Naive thymus-derived CD4-positive, alpha-beta T cell (primary cell): Measurements from ENCODE around the gene SUSD6. TPM values are rescaled to one million over a fixed set of nuclear protein-coding genes. Genes with fewer than 3 reads are reported as not detected.

Source experiments
- ATAC-seq: fragments of 150-1000 bp; cut with Tn5 transposase; 2 replicates; pipeline ENCODE4 v1.10.0; 2021; ENCODE audit warnings: mild to moderate bottlenecking, moderate library complexity
- CTCF ChIA-PET: fragments of 350-600 bp; sonication (Branson Sonifier 250); formaldehyde crosslinking; loops from one replicate; lab custom pipeline; 2021; ENCODE audit warnings: antibody characterized with exemption; lab: Charles Lee
- POLR2A ChIA-PET: fragments of 350-600 bp; sonication (Branson Sonifier 250); formaldehyde crosslinking; loops from one replicate; lab custom pipeline; 2021; ENCODE audit warnings: antibody characterized with exemption, inconsistent platforms; lab: Charles Lee
- DNase-seq, 9 donors: peaks; one replicate each; pipeline versions ENCODE4 v3.0.0 to v3.0.0-alpha.2; 2020 to 2022; ENCODE audit warnings: mixed read lengths in 1 of 9
- H3K27ac ChIP-seq: one replicate; pipeline ENCODE4 v1.7.0; 2013; ENCODE audit warnings: mild to moderate bottlenecking, low read depth, low read length, moderate library complexity
- H3K27me3 ChIP-seq, 2 donors: one replicate each; pipeline ENCODE4 v1.7.0; 2013; ENCODE audit warnings: low read length in 2 of 2, mild to moderate bottlenecking in 2 of 2, moderate library complexity in 2 of 2; ENCODE audit not compliant: control insufficient read depth in 2 of 2, insufficient read depth in 2 of 2
- H3K36me3 ChIP-seq, 3 experiments: 1 replicate in 2 of 3; 2 replicates in 1 of 3; pipeline ENCODE4 v1.7.0; 2013; ENCODE audit warnings: low read length in 3 of 3, mild to moderate bottlenecking in 3 of 3, moderate library complexity in 1 of 3; ENCODE audit not compliant: insufficient read depth in 3 of 3, control insufficient read depth in 2 of 3
- H3K4me1 ChIP-seq, 2 donors: one replicate each; pipeline ENCODE4 v1.7.0; 2013; ENCODE audit warnings: low read length in 2 of 2, mild to moderate bottlenecking in 2 of 2, moderate library complexity in 1 of 2; ENCODE audit not compliant: control insufficient read depth in 2 of 2, insufficient read depth in 2 of 2
- H3K4me3 ChIP-seq: 2 replicates; pipeline ENCODE4 v1.7.0; 2013; ENCODE audit warnings: mild to moderate bottlenecking, low read length
- H3K9me3 ChIP-seq, 3 experiments: 1 replicate in 2 of 3; 2 replicates in 1 of 3; pipeline ENCODE4 v1.7.0; 2013; ENCODE audit warnings: low read length in 3 of 3; ENCODE audit not compliant: control insufficient read depth in 2 of 3
- H3K27ac Mint-ChIP-seq, 9 donors: one replicate each; pipeline ENCODE4 v1.8.0; 2020 to 2022; ENCODE audit warnings: mixed read lengths in 9 of 9, mild to moderate bottlenecking in 8 of 9, moderate library complexity in 5 of 9, inconsistent platforms in 2 of 9
- H3K27me3 Mint-ChIP-seq, 5 donors: one replicate each; pipeline ENCODE4 v1.8.0; 2021 to 2022; ENCODE audit warnings: mixed read lengths in 5 of 5, mild to moderate bottlenecking in 1 of 5
- H3K36me3 Mint-ChIP-seq, 5 donors: one replicate each; pipeline ENCODE4 v1.8.0; 2020 to 2022; ENCODE audit warnings: mixed read lengths in 5 of 5, mild to moderate bottlenecking in 3 of 5, inconsistent platforms in 1 of 5
- H3K4me1 Mint-ChIP-seq, 7 donors: one replicate each; pipeline ENCODE4 v1.8.0; 2020 to 2022; ENCODE audit warnings: mixed read lengths in 7 of 7, mild to moderate bottlenecking in 3 of 7, inconsistent platforms in 1 of 7
- H3K4me3 Mint-ChIP-seq, 10 donors: one replicate each; pipeline ENCODE4 v1.8.0; 2020 to 2022; ENCODE audit warnings: mild to moderate bottlenecking in 10 of 10, mixed read lengths in 10 of 10, moderate library complexity in 6 of 10, inconsistent platforms in 2 of 10
- H3K9me3 Mint-ChIP-seq, 11 donors: one replicate each; pipeline ENCODE4 v1.8.0; 2020 to 2022; ENCODE audit warnings: mixed read lengths in 11 of 11, mild to moderate bottlenecking in 4 of 11, inconsistent platforms in 1 of 11, moderate library complexity in 1 of 11
- intact Hi-C, 2 donors: fragments of 100-400 bp; cut with micrococcal nuclease; formaldehyde crosslinking; loops; one replicate each; pipeline ENCODE4 v1.15.1; 2023
- polyA plus RNA-seq, 2 donors: library from polyadenylated mRNA; unstranded; fragments of 300-500 nt; fragmentation: Illumina TruSeq; gene quantifications; one replicate each; pipeline ENCODE4 v1.2.3, GENCODE V29; 2021
- total RNA-seq, 6 experiments: library from RNA in 5 of 6; stranded (reverse) in 5 of 6; gene quantifications; 1 replicate in 5 of 6; 2 replicates in 1 of 6; pipeline ENCODE4 v1.2.3 and lab custom pipeline; 2021 to 2026

The SUSD6 gene
- total and polyA plus RNA-seq, 7 experiments from 2014 or later, result 4.3 to 90.8 (median 44.6) TPM

DNA sequence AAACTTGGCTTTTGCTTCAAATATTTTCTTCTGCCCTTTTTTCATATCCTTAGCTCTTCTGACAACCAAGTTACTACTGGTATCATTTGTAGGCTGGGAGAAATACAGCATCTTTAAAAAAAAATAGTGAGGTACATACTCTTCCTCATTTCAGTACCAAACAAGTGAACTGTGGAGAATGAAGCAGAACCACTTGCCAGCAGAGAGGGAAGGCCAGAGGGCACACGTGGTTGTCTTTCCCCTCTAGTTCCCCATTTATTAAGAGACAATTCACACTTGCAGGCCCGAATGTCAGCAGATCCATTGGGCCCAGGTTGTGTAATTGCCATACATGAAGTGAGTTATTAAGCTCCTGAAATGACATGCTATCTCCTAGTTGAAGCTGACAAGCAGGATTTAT lies 3.2 kb downstream of the SUSD6 start:
- intact Hi-C loops, result loop anchor here (2.0 to 10.0 kb wide), 7 partner anchors 16 to 1797 kb away; partner anchors contain the start of genes ACTN1 (in 1 of the 2), ERH (in 1 of the 2), MAP3K9 (in 1 of the 2) and RAD51B (in 1 of the 2)
- ATAC-seq (peak; percentile 13), DNase-seq (no peak)
- H3K4me1 ChIP-seq, result peaks cover 66 to 84% of the 10 kb centered on the region in 2 donors
- Mint-ChIP-seq H3K27ac (peak overlapping the region; percentile 95 to 99 (median 98)), H3K27me3 (no peaks in the 10 kb centered on the region), H3K36me3 (peaks cover 0 to 36% (median 0%) of the 10 kb centered on the region in 5 donors), H3K9me3 (no peaks in the 10 kb centered on the region), H3K4me3 (peak overlapping the region; percentile 84 to 98 (median 93)), H3K4me1 (peaks cover 71 to 91% (median 85%) of the 10 kb centered on the region in 7 donors)
- no peaks in the 10 kb centered on the region for H3K36me3 ChIP-seq
- H3K27me3 ChIP-seq, result no peaks in the 10 kb centered on the region
- H3K9me3 ChIP-seq, result no peaks in the 10 kb centered on the region
- peak overlapping the region; percentile 85 for H3K27ac ChIP-seq
- ChIA-PET CTCF (interaction anchor here (0.7 to 1.2 kb wide), 3 partner anchors 26 to 703 kb away, joined by 3 to 5 read pairs (median 3); no protein-coding TSS in a partner anchor), POLR2A (interaction anchor here (0.7 to 6.2 kb wide), 9 partner anchors 9 to 153 kb away, joined by 3 to 62 read pairs (median 5); partner anchors contain the start of gene SRSF5)
- peak overlapping the region; percentile 91 for H3K4me3 ChIP-seq

DNA sequence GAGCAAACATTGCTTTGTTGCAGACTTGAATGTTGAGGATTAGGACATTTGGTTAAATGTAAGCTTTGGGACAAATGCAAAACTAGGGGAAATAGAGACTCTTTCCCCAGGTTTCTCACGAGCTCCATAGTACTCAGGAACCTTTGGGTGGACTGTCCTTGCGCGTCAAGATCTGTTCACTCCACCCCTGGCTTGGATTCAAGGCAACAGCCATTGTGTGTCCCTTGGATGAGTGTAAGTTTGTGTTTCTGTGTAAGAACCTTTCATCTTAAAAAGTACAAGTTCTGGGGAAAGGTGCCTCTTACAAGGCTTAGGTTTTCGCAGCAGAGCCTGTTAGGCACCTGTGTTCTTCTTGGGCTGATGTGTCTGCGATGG lies 3.7 kb downstream of the SUSD6 start:
- peak overlapping the region; percentile 41 for H3K4me3 ChIP-seq

GRCh38 chr14:69615496-69616407 lies 4.4 kb downstream of the SUSD6 start:
- H3K4me3 ChIP-seq, result peak overlapping the region; percentile 41
- intact Hi-C loops, result loop anchor here (1.0 to 10.0 kb wide), 5 partner anchors 10 to 1039 kb away; partner anchors contain the start of gene ACTN1 (in 1 of the 2)
- CTCF ChIA-PET, result interaction anchor here (0.7 to 1.2 kb wide), 2 partner anchors 25 to 69 kb away, joined by 5 to 6 read pairs; no protein-coding TSS in a partner anchor

More for the DNA sequence above, 3.7 kb downstream of the SUSD6 start:
- Mint-ChIP-seq H3K36me3 (peaks cover 0 to 39% (median 0%) of the 10 kb centered on the region in 5 donors), H3K4me3 (peak overlapping the region; percentile 84 to 98 (median 93)), H3K4me1 (peaks cover 71 to 91% (median 86%) of the 10 kb centered on the region in 7 donors), H3K27ac (peak overlapping the region; percentile 95 to 99 (median 98)), H3K9me3 (no peaks in the 10 kb centered on the region), H3K27me3 (no peaks in the 10 kb centered on the region)
- no peak for ATAC-seq
- CTCF ChIA-PET, result interaction anchor here (0.7 to 1.2 kb wide), 3 partner anchors 26 to 704 kb away, joined by 3 to 5 read pairs (median 3); no protein-coding TSS in a partner anchor
- H3K4me1 ChIP-seq, result peaks cover 71 to 84% of the 10 kb centered on the region in 2 donors
- H3K27ac ChIP-seq, result peak overlapping the region; percentile 85
- peak in 1 of 9 donors; percentile 8 for DNase-seq
- no peaks in the 10 kb centered on the region for H3K27me3 ChIP-seq
- H3K9me3 ChIP-seq, result no peaks in the 10 kb centered on the region
- H3K36me3 ChIP-seq, result no peaks in the 10 kb centered on the region
- POLR2A ChIA-PET, result interaction anchor here (0.7 to 6.2 kb wide), 8 partner anchors 9 to 152 kb away, joined by 3 to 62 read pairs (median 5); partner anchors contain the start of gene SRSF5
- intact Hi-C loops, result loop anchor here (1.0 to 10.0 kb wide), 5 partner anchors 10 to 1040 kb away; partner anchors contain the start of gene ACTN1 (in 1 of the 2)

GRCh38 chr14:69616408-69616773 lies 5.0 kb downstream of the SUSD6 start:
- ChIA-PET CTCF (interaction anchor here (0.7 kb wide), 1 partner anchor 68 kb away, joined by 6 read pairs; no protein-coding TSS in a partner anchor), POLR2A (interaction anchor here (0.6 to 2.2 kb wide), 7 partner anchors 9 to 1305 kb away, joined by 3 to 13 read pairs (median 4); no protein-coding TSS in a partner anchor)
- Mint-ChIP-seq H3K4me1 (peaks cover 78 to 93% (median 92%) of the 10 kb centered on the region in 7 donors), H3K27me3 (no peaks in the 10 kb centered on the region), H3K27ac (peak overlapping the region; percentile 95 to 99 (median 98)), H3K9me3 (no peaks in the 10 kb centered on the region), H3K4me3 (peak overlapping the region; percentile 84 to 98 (median 93)), H3K36me3 (peaks cover 0 to 46% (median 0%) of the 10 kb centered on the region in 5 donors)
- no peak for DNase-seq
- Histone ChIP-seq H3K4me1 (peaks cover 74 to 88% of the 10 kb centered on the region in 2 donors), H3K36me3 (no peaks in the 10 kb centered on the region), H3K9me3 (no peaks in the 10 kb centered on the region), H3K4me3 (peak overlapping the region; percentile 41), H3K27me3 (no peaks in the 10 kb centered on the region), H3K27ac (peak overlapping the region; percentile 85)
- intact Hi-C loops, result loop anchor here in 1 of 2 donors (10.0 kb wide), 2 partner anchors 642 to 1038 kb away; partner anchors contain the start of gene ACTN1
- no peak for ATAC-seq

More at GRCh38 chr14:69615496-69616407, 4.4 kb downstream of the SUSD6 start:
- Mint-ChIP-seq H3K4me3 (peak overlapping the region; percentile 84 to 98 (median 93)), H3K36me3 (peaks cover 0 to 43% (median 0%) of the 10 kb centered on the region in 5 donors), H3K9me3 (no peaks in the 10 kb centered on the region), H3K27ac (peak overlapping the region; percentile 95 to 99 (median 98)), H3K4me1 (peaks cover 72 to 91% (median 86%) of the 10 kb centered on the region in 7 donors), H3K27me3 (no peaks in the 10 kb centered on the region)
- Histone ChIP-seq H3K36me3 (no peaks in the 10 kb centered on the region), H3K4me1 (peaks cover 72 to 85% of the 10 kb centered on the region in 2 donors), H3K9me3 (no peaks in the 10 kb centered on the region), H3K27me3 (no peaks in the 10 kb centered on the region), H3K27ac (peak overlapping the region; percentile 85)
- POLR2A ChIA-PET, result interaction anchor here (0.7 to 6.2 kb wide), 8 partner anchors 9 to 1305 kb away, joined by 3 to 62 read pairs (median 6); partner anchors contain the start of gene SRSF5
- DNase-seq (peak in 7 of 9 donors; percentile 46 to 63 (median 59)), ATAC-seq (peak; percentile 41)

GRCh38 chr14:69617796-69618195 lies 6.4 kb downstream of the SUSD6 start:
- POLR2A ChIA-PET, result interaction anchor here (1.0 to 2.2 kb wide), 4 partner anchors 7 to 18 kb away, joined by 4 to 13 read pairs (median 7); no protein-coding TSS in a partner anchor
- Mint-ChIP-seq H3K4me1 (peaks cover 88 to 100% (median 99%) of the 10 kb centered on the region in 7 donors), H3K4me3 (peak overlapping the region; percentile 32 to 97 (median 88)), H3K27me3 (no peaks in the 10 kb centered on the region), H3K9me3 (no peaks in the 10 kb centered on the region), H3K27ac (peak overlapping the region; percentile 95 to 99 (median 98)), H3K36me3 (peaks cover 0 to 41% (median 0%) of the 10 kb centered on the region in 5 donors)
- Histone ChIP-seq H3K27ac (peak overlapping the region; percentile 85), H3K27me3 (no peaks in the 10 kb centered on the region), H3K4me1 (peaks cover 74 to 94% of the 10 kb centered on the region in 2 donors), H3K9me3 (no peaks in the 10 kb centered on the region), H3K36me3 (no peaks in the 10 kb centered on the region), H3K4me3 (no peak overlapping the region)
- CTCF ChIA-PET, result no interaction called here
- no peak for ATAC-seq
- no peak for DNase-seq
- intact Hi-C loops, result loop anchor here in 1 of 2 donors (10.0 kb wide), 2 partner anchors 643 to 1037 kb away; partner anchors contain the start of gene ACTN1
